Stimulated activated CD4-positive, alpha-beta T cell treated with anti-CD3 and anti-CD28 coated beads, Interleukin-2, amount 100 ng/mL, for 24 hours (primary cell): Measurements from ENCODE around the gene ALK.
"Not testable (repeated sequence)": the region's sequence is repeated elsewhere in the genome, so short reads cannot be mapped to it uniquely, and the experiment has no call there.

ENCODE experiments used
- DNase-seq, 2 donors: peaks; one replicate each; pipeline ENCODE4 v3.0.0-alpha.2; 2020

The ALK gene

DNA sequence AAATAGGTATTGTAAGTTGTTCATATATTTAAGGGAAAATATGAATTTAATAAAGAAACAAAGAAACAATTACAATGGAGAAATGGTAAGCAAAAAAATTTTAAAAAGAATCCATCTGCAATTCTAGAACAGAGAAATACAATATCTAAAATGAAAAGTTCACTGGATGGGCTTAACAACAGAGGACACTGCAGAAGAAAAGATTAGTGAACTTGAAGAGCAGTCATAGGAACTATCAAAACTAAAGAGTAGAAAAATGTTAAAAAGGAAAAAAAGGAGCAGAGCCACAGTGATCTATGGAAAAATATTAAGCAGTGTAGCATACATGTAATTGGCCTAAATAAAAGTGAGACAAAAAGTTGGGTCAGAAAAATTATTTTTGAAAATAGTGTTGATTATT, 83.5 kb downstream of the ALK start:
- DNase-seq: no peak

DNA sequence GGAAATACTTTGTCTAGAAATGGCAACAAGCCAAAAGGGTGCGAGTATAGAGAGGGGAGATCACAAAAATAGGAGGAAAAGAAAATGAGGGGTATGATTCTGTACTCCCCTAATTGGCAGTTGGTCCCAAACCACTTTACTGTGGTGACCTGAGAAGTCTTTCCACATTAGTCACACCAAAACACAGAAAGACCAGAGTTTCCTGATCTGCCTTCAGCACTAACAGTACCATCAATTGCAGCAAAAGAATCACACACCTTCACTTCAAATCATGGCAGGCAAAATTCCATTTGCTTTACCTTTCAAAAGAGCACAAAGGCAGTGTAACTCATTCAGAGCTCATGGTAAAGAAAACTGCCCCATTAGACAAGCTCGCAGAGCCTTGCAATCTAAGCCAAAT, 86.8 kb downstream of the ALK start:
- no peak for DNase-seq

DNA sequence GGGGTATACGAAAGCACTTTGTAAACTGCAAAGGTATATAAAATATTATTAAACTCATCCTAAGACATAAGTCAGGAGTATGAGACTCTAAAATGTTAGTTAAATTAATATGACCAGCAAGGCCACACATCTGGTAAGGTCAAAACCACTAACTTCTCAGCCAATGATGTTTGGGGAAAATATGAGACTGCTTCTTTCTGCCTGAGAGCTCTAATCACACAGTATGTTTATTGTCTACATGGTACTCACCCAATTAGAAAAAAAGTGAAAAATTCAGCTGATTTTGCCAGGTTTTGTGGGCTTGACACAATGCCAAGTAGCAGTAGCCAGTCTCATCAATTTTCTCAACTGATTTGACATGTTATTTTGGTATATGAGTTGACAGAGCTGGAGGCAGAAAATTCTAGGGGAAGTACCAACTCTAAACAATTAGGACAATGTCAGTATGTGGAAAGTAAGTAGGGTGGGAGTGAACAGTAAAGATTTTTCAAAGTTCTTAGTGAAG, 87.3 kb downstream of the ALK start:
- DNase-seq: no peak

DNA sequence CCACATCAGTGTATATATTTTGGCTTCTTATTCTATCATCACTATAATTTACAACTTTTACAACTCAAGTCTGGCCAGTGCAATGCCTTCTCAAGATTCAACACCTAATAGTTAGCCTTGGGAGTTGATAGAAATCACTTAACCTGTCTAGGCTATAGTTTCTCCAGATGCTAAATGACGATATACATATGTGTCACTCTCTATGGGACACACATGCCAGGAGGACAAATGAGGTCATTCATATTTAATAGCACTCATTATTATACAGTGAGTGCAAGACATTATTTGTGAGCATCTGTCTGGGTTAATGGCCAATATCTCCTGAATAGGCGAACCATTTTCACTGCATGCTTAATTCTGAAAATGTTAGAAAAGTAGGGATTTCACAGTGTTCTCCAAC, 89.8 kb downstream of the ALK start:
- DNase-seq: no peak

DNA sequence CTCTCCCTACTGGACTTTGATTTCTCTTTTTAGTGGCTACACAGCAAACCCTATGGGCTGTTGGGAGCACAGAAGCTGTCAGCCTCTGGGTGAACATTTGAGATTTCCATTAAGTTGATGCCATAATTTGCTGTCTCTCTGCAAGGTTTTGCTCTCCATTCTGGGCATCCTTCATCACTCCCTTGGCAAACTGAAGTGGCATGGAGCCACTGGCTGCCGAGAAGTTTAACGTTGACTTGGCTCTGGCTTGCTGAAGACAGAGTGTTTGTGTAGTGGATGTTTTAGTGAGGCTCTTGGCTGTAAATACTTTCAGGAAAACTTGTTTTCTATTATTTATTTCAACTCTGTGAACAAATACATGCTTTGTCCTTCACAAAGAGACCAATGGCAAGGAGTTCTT, 91.5 kb downstream of the ALK start:
- no peak for DNase-seq

DNA sequence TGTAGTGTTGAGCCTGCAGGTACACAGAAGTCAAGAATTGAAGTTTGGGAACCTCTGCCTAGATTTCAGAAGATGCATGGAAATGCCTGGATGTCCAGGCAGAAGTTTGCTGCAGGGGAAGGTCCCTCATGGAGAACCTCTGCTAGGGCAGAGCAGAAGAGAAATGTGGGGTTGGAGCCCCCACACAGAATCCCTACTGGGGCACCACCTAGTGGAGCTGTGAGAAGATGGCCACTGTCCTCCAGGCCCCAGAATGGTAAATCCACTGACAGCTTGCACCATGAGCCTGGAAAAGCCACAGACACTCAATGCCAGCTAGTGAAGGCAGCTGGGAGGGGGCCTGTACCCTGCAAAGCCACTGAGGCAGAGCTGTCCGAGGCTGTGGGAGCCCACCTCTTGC, 97.2 kb downstream of the ALK start:
- DNase-seq: not testable (repeated sequence)

DNA sequence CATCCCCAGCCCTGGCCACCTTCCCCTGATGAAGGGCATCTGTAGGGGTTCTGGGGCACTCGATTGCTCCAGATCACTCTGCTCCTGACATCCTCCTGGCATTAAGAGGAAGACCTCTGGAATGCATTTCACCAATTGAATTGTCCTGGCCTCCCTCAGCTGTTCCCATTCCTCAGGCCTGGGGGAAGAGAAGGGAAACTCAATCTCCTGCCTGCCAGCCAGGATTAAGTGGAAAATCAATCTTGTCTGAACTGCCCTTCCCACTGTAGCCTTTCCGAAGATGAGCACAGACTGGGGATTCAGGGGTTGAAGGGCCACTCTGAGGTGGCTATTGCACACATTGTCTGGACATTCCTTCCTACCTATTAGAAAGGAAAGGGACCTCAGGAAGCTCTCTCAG, 99.8 kb downstream of the ALK start:
- no peak for DNase-seq

DNA sequence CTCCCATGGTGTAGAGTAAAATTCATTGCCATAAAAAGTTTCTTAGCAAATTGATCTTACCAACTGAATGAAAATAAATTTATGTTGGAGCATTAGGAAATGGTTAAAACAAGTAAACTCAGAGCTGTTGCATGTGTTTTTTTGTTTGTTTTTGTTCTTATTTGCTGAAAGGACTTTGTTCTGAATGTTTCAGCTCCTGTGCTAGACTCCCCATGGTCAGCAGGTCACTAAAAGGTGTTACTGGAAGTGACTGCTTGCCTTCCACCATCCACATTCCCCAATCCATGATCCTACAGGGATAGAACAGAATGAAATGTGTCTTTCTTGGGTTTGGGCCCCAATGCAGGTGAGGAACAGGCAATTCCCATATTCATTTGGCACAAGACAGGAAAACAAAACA, 101.8 kb downstream of the ALK start:
- DNase-seq: no peak

DNA sequence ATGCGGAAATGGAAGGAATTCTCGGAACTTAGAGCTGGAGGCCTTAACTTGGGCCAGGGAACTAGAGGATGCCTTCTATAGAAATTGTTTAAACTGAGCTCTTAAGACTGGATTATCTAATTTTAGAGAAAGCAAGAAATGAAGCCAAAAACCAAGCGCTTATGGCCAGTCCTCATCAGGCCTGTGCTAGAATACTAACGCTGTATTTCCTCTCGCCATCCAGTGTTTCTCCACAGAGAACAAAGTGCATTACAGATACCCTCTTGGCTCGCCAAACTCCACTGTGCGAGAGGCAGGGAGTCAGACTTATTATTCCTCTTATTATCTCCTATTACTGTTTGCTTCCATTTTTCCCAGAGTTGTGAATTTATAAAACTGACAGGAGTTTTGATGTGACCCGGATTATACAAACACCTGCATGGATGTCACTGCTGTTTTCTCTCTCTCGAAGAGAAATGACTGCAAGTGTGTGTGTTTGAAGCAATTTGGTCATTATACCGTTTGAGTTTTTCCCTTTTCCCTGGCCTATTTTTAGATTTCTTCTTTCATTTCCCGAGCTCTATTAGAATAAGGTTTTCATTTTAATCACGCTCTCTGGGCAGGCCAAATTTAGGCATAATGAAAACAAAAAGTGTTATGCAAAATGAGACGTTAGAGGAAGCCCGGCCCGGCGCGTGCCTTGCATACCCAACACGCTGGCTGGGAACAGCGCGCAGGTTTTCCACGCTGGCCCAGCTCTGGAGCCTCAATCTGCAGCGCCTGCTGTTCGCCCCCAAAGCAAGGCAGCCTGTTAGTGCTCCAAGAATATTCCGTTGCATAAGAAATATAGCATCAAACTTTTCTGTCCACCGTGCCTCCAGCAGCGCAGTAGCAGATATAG, 103.3 kb downstream of the ALK start:
- no peak for DNase-seq

DNA sequence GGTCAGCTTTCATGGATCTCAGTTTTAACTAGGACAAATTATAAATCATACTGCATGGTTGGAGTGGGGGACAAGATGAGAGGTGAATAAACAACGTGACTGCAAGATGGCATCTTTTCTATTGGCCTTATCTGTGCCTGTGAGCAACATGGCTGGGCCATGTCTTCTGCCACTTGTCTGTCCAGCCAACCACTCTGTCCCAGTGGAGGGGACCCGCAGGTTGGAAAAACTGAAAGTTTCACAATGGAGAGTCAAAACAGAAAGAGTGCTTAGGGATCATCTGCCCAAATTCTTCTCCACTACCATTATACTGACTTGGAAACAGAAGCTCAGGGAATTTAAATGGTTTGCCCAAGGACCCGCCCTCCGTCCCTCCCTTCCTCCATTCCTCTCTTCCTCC, 104.1 kb downstream of the ALK start:
- no peak for DNase-seq

DNA sequence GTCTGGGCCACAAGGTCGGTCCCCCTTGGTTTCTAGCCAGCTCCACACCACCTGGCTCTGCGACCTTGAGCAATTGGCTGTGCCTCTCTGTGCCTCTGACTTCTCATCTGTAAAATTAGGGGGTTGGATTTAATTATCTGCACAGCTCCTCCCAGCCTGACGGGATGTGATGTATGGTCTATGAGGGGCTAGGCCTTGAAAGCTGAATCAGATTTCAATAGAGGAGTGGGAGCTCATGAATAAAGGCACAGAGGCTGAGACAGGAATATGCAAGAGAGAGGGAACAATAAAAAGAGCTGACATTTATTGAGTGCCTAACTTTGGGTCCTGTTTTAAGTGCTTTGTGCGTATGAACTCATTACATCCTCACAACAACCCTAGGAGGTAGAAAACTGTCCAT, 104.7 kb downstream of the ALK start:
- no peak for DNase-seq

DNA sequence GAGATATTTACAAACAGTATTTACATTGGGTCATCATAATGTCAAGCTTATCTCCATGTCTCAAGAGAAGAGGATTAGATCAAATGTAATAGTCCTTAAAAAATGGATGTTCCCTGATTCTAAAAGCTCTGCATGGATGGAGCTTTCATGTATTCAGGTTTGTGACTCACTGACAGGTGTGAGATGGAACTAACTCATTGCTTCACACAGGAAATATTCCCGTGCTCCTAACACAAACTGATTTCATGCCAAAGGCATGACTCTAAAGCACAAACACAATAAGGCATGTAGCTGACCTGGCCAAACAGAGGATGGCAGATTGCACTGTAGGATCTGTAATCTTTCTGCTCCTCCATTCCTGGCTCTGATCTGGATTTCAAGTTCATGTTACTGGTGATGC, 110.0 kb downstream of the ALK start:
- DNase-seq: no peak

DNA sequence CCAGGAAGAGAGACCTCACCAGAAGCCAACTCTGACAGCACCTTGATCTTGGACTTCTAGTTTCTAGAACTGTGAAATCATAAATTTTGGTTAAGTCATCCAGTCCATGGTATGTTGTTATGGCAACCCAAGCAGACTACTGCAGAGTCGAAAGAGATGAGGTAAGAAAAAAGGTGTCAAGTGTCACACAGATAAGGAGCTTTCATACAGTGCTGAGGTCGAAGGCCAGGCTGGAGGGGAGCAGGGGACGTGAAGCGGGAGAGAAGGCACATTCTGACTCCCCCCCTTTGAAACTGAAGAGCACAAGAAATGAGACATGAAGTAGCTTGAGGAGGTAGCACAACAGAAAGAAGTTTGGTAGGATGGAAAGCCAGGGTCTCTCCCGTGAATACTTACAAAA, 110.4 kb downstream of the ALK start:
- DNase-seq: no peak

DNA sequence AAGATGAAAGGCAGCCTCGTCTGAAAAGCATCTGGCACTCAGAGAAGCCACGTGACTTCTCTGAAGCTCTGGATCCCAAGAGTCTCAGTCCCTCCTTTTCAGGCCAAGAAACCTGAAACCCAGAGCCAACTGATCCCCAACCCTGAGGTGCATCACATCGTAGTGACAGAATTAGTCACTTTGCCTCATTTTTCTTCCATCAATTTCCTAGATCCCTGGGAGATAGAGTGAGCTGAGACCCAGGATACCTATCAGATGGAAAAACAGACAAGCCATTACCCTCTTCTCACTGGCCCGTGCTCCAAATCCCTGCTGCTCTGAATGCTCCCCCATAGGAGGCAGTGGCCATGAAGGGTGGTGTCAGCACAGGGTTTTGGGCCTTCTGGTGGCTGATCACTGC, 113.1 kb downstream of the ALK start:
- no peak for DNase-seq

DNA sequence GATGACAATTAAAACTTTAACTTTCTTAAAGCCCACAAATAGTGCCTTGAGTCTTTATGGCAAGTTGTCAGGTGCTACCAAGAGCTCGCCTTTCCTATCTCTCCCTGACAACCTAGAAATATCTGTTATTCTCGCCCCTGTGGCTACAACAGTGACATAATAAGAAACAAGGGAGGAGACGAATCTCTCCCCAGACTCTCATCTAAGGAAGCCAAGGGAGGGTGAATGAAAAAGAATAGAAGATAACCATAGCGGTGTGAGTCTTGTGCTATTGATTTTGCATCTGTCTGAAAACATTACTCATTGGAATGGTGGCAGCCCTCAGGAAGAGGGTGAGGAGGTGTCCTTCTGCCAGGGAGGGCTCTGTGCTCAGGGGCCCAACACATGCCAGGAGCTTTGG, 114.3 kb downstream of the ALK start:
- no peak for DNase-seq

DNA sequence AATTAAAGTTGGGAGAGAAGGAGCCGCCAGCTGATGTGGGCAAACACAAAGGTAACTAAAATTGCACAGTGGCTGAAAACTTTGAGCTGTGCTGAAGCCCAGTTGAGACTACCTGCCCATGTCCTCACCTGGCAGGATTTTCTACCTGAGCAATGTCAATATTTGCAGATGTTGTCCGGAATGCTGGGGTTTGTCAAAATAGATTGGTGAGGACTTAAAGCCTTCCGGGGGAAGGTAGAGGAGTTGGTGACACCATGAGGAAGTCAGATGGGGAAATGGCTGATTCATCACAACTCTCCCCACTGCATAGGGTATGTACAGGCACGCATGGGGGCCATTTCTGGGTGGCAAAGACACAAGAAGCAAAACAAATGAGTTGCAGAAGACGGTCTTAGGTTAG, 114.9 kb downstream of the ALK start:
- DNase-seq: no peak

DNA sequence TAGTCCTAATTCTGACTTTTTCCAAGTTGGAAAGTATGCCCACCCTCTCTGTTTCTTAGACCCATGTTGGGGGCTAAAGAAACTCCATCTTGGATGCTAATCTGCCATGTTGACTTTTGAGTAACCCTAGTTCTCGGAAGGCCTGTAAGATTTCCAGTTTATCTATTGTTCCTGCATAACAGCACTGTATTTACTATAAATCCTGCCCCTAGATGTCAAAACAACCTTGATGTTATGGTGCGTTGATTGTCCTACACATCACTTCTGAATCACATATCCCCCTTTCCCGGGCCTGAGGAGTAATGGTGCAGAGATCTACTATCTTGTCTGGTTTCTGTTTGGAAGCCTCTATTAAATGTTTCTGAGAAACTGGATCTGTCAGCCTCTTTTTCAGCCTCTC, 116.7 kb downstream of the ALK start:
- no peak for DNase-seq

DNA sequence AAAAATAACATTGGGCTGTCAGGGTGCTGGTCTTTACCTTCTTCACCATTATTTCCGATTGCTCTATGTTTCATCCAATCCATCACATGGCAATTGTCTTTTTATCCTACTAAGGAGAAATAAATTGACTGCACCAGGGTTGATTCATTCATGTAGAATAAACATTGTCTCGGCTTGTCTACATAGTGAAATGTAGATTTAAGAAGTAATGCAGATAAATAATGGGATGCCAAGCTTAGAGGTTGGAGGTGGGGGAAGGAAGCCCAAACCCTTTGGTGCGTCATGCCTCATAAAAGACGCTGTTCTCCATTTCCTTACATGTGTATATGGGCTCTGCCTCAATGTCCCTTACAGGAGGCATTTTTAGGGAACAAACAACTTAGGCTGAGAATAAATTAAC, 117.8 kb downstream of the ALK start:
- no peak for DNase-seq

DNA sequence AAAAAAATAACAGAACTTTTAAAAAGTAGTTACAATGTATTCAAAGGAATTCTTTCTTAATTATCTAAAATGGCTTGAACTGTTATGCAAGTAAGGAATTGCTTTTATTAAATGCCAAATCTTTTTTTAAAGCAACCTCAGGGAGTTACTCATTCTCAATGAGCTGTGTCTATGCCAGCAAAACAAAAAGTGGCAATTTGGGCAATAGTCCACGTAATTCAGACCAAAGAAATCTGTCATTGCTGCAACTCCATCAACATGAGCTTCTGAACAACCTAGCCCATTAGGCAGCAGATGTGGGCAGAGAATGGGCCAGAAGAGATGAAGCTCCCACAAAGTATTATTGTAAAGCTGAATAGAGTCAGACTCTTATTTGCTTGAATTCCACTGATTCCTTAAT, 118.4 kb downstream of the ALK start:
- no peak for DNase-seq

DNA sequence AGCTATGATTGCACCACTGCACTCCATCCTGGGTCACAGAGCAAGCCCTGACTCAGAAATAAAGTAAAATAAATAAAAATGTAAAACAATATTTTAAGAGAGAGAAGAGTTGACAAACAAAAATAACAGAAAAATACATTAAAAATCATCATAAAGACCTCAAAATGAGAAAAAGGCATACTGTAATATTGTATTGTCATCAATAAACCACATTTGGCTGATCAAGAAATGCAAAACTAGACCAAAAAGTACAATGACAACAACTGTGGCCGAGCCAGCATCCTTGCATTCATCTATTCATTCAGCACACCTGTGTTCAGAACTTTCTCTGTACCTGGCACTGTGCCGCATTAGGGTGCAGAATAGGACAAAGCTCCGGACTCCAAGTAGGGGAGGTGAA, 121.8 kb downstream of the ALK start:
- DNase-seq: no peak

DNA sequence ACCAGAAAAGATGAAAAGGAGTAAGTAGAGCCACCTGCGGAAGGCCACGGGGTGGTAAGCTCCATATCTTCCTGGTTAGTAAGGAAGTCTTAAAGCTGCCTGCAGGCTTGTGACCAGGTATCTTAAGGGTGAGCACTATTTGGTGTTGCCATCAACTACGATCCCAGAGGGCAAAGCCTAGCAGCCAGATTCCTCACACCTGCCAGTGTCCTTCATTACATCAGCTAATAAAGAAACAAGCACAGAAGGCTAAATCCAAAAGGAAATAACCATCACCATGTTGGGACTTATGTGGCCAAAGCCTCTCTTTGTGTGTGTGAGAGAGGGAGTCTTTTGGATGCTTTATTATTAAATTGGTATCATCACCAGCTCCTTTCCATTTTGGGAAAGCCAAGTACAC, 123.5 kb downstream of the ALK start:
- DNase-seq: no peak

DNA sequence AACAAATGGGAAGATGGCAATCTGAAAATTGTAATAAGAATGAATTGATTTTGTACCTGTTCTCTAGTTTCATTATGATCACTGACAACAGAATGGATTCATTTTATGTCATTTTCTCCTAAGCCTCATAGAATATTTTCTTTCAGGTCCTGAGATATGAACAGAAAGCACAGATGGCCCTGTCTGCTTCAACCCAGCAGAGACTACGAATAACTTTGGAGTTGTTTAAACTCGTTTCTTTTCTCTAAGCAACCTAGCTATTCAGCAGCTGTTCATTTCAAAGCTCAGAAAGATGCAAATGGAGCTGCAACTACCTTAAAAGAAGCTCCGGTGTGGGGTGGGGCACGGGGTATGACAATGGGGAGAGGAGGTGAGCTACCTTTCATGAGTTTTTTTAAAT, 124.9 kb downstream of the ALK start:
- DNase-seq: no peak

DNA sequence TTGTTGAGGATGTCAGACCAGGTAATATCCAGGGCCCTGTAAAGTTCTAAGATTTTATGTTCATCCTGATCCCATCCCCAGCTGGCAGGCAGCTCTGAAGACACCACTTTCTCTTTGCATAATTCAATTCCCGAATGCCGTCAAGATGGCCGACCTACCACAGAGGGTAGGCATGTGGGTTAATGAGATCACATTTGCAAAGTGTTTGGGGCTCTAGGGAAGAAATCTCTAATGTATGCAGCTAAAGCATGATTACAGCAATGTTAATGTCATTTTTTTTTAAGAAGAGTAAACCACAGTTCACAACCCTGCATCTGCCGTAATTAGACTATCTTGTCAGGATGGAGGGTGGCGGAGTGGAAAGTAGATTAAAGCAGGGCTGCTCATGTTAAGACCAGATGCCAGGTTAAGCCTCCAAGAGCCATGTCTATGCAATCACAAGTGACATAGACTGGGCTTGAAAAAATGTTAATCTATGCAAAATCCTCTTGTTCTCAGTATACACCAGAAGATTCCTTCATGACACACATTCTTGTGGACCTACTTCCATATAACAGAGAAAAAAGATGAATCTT, 131.4 kb downstream of the ALK start:
- DNase-seq: no peak
